Neural cell (in vitro differentiated cells): ENCODE results near the gene CLEC9A. TPM values are rescaled to one million over a fixed set of nuclear protein-coding genes. Genes with fewer than 3 reads are reported as not detected.

Experiments
- H2AFZ ChIP-seq: fragments of 200-600, 300-800 bp; sonication (generic), shearing (Covaris generic); 2 replicates; pipeline ENCODE4 v1.6.0; 2014; ENCODE audit warnings: low read depth, mild to moderate bottlenecking, antibody characterized with exemption, low read length, moderate library complexity
- H3F3A ChIP-seq: fragments of 200-600 bp; shearing (Covaris generic); 2 replicates; pipeline ENCODE4 v1.6.1; 2016; ENCODE audit warnings: mild to moderate bottlenecking, moderate library complexity, mixed read lengths, antibody characterized with exemption, low read length; ENCODE audit not compliant: insufficient read depth, poor library complexity, severe bottlenecking
- H3K27ac ChIP-seq: fragments of 200-600, 300-800 bp; sonication (generic), shearing (Covaris generic); 2 replicates; pipeline ENCODE4 v1.5.1; 2014; ENCODE audit warnings: mild to moderate bottlenecking, low read length, moderate library complexity
- H3K27me3 ChIP-seq: fragments of 300-800, 200-600 bp; sonication (generic), shearing (Covaris generic); 2 replicates; pipeline ENCODE4 v1.6.0; 2014; ENCODE audit warnings: mild to moderate bottlenecking, low read depth, low read length, moderate library complexity; ENCODE audit not compliant: insufficient read depth
- H3K36me3 ChIP-seq: fragments of 300-800, 200-600 bp; sonication (generic), shearing (Covaris generic); 2 replicates; pipeline ENCODE4 v1.5.1; 2014; ENCODE audit warnings: mild to moderate bottlenecking, antibody characterized with exemption, low read length, moderate library complexity; ENCODE audit not compliant: insufficient read depth
- H3K4me2 ChIP-seq: fragments of 300-800, 200-600 bp; sonication (generic), shearing (Covaris generic); 2 replicates; pipeline ENCODE4 v1.6.0; 2014; ENCODE audit warnings: mild to moderate bottlenecking, low read length
- H3K4me3 ChIP-seq: fragments of 300-800, 200-600 bp; sonication (generic), shearing (Covaris generic); 2 replicates; pipeline ENCODE4 v1.5.1; 2014; ENCODE audit warnings: mild to moderate bottlenecking, low read length, moderate library complexity
- H3K79me2 ChIP-seq: fragments of 200-600 bp; shearing (Covaris generic); replicated peaks from 2 replicates; pipeline ENCODE4 v1.6.0; 2014; ENCODE audit warnings: mild to moderate bottlenecking, low read length, moderate library complexity; ENCODE audit not compliant: insufficient read depth
- H3K9ac ChIP-seq: fragments of 300-800, 200-600 bp; sonication (generic), shearing (Covaris generic); 2 replicates; pipeline ENCODE4 v1.6.1; 2016; ENCODE audit warnings: mild to moderate bottlenecking, low read length, mixed read lengths
- H3K9me2 ChIP-seq: fragments of 200-600 bp; shearing (Covaris generic); 2 replicates; pipeline ENCODE4 v1.6.1; 2016; ENCODE audit warnings: mild to moderate bottlenecking, low read length, mixed read lengths; ENCODE audit not compliant: insufficient read depth
- H3K9me3 ChIP-seq: fragments of 200-600, 300-800 bp; sonication (generic), shearing (Covaris generic); 2 replicates; pipeline ENCODE4 v1.6.1; 2016; ENCODE audit warnings: mild to moderate bottlenecking, mixed run types, low read length, moderate library complexity, mixed read lengths
- H4K20me1 ChIP-seq: fragments of 200-600 bp; shearing (Covaris generic); 2 replicates; pipeline ENCODE4 v1.6.1; 2016; ENCODE audit warnings: mild to moderate bottlenecking, mixed run types; ENCODE audit not compliant: insufficient read depth
- EP300 ChIP-seq: fragments of 450-650 bp; conservative IDR thresholded peaks from 2 replicates; pipeline ENCODE4 v1.6.1; 2014; ENCODE audit warnings: antibody characterized with exemption, mild to moderate bottlenecking, moderate library complexity; ENCODE audit not compliant: poor library complexity, severe bottlenecking
- EZH2 ChIP-seq: fragments of 200-600, 300-800 bp; shearing (Covaris generic), sonication (generic); IDR thresholded peaks from 2 replicates; pipeline ENCODE4 v1.6.1; 2014; ENCODE audit warnings: antibody characterized with exemption, low read length, borderline replicate concordance, mild to moderate bottlenecking; ENCODE audit not compliant: insufficient read depth, poor library complexity, severe bottlenecking
- MXI1 ChIP-seq: fragments of 450-650 bp; conservative IDR thresholded peaks from 2 replicates; pipeline ENCODE4 v1.6.1; 2014; ENCODE audit warnings: antibody characterized with exemption, mild to moderate bottlenecking; ENCODE audit not compliant: poor library complexity, severe bottlenecking
- POLR2AphosphoS5 ChIP-seq: IDR thresholded peaks from 2 replicates; pipeline ENCODE4 v1.6.1; 2012
- RAD21 ChIP-seq: fragments of 450-650 bp; conservative IDR thresholded peaks from 2 replicates; pipeline ENCODE4 v1.6.1; 2014; ENCODE audit warnings: antibody characterized with exemption, mild to moderate bottlenecking, moderate library complexity
- SMC3 ChIP-seq: fragments of 450-650 bp; conservative IDR thresholded peaks from 2 replicates; pipeline ENCODE4 v1.6.1; 2014; ENCODE audit warnings: antibody characterized with exemption, mild to moderate bottlenecking, moderate library complexity; ENCODE audit not compliant: poor library complexity
- TAF1 ChIP-seq: IDR thresholded peaks from 2 replicates; pipeline ENCODE4 v1.6.1; 2012; ENCODE audit warnings: low read depth
- polyA plus RNA-seq: library from polyadenylated mRNA; depleted of rRNA; stranded (reverse); fragments of >200 nt; gene quantifications from 2 replicates; pipeline ENCODE4 v1.2.3, GENCODE V29; 2014
- TF ChIP-seq, protein P1 (sequence below): fragments of 450-650 bp; IDR thresholded peaks from 2 replicates; pipeline ENCODE4 v1.5.1; 2014; ENCODE audit warnings: antibody characterized with exemption, mild to moderate bottlenecking, moderate library complexity; ENCODE audit not compliant: poor library complexity, severe bottlenecking
- TF ChIP-seq, protein P2 (sequence below): IDR thresholded peaks from 2 replicates; pipeline ENCODE4 v1.6.1; 2012; ENCODE audit warnings: borderline replicate concordance

Gene CLEC9A
- polyA plus RNA-seq, 1 donor from 2014 or later = not detected

DNA sequence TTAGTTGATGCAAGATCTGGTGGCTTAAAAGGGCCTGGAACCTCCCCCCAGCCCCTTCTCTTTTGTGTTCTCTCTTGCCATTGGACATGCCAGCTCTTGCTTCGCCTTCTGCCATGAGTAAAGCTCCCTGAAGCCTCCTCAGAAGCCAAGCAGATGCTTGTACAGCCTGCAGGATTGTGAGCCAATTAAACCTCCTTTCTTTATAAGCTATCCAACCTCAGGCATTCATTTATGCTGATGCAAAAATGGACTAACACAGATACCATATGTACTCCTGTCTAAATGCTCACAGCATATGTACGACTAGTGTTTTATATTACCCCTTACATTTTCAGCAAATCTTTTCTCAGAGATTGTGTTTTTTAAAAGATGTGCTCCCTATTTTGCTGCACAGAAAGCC is 41.6 kb downstream of the CLEC9A start:
- Histone ChIP-seq H4K20me1 (no peaks in the 10 kb centered on the region), H3K27me3 (no peaks in the 10 kb centered on the region), H3K79me2 (no peaks in the 10 kb centered on the region), H3F3A (no peaks in the 10 kb centered on the region), H3K9me2 (no peaks in the 10 kb centered on the region), H2AFZ (no peak overlapping the region), H3K4me3 (no peak overlapping the region), H3K9ac (no peak overlapping the region), H3K4me2 (no peak overlapping the region), H3K27ac (no peak overlapping the region), H3K36me3 (no peaks in the 10 kb centered on the region), H3K9me3 (no peaks in the 10 kb centered on the region)
- no peak for TF ChIP-seq TAF1
- no peak for TF ChIP-seq SMC3
- TF ChIP-seq, protein P1, sequence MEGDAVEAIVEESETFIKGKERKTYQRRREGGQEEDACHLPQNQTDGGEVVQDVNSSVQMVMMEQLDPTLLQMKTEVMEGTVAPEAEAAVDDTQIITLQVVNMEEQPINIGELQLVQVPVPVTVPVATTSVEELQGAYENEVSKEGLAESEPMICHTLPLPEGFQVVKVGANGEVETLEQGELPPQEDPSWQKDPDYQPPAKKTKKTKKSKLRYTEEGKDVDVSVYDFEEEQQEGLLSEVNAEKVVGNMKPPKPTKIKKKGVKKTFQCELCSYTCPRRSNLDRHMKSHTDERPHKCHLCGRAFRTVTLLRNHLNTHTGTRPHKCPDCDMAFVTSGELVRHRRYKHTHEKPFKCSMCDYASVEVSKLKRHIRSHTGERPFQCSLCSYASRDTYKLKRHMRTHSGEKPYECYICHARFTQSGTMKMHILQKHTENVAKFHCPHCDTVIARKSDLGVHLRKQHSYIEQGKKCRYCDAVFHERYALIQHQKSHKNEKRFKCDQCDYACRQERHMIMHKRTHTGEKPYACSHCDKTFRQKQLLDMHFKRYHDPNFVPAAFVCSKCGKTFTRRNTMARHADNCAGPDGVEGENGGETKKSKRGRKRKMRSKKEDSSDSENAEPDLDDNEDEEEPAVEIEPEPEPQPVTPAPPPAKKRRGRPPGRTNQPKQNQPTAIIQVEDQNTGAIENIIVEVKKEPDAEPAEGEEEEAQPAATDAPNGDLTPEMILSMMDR = no peak
- TF ChIP-seq EP300 = no peak
- TF ChIP-seq MXI1 = no peak
- no peak for TF ChIP-seq EZH2
- TF ChIP-seq RAD21 = no peak
- no peak for TF ChIP-seq POLR2AphosphoS5
- TF ChIP-seq, protein P2, sequence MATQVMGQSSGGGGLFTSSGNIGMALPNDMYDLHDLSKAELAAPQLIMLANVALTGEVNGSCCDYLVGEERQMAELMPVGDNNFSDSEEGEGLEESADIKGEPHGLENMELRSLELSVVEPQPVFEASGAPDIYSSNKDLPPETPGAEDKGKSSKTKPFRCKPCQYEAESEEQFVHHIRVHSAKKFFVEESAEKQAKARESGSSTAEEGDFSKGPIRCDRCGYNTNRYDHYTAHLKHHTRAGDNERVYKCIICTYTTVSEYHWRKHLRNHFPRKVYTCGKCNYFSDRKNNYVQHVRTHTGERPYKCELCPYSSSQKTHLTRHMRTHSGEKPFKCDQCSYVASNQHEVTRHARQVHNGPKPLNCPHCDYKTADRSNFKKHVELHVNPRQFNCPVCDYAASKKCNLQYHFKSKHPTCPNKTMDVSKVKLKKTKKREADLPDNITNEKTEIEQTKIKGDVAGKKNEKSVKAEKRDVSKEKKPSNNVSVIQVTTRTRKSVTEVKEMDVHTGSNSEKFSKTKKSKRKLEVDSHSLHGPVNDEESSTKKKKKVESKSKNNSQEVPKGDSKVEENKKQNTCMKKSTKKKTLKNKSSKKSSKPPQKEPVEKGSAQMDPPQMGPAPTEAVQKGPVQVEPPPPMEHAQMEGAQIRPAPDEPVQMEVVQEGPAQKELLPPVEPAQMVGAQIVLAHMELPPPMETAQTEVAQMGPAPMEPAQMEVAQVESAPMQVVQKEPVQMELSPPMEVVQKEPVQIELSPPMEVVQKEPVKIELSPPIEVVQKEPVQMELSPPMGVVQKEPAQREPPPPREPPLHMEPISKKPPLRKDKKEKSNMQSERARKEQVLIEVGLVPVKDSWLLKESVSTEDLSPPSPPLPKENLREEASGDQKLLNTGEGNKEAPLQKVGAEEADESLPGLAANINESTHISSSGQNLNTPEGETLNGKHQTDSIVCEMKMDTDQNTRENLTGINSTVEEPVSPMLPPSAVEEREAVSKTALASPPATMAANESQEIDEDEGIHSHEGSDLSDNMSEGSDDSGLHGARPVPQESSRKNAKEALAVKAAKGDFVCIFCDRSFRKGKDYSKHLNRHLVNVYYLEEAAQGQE = no peak

DNA sequence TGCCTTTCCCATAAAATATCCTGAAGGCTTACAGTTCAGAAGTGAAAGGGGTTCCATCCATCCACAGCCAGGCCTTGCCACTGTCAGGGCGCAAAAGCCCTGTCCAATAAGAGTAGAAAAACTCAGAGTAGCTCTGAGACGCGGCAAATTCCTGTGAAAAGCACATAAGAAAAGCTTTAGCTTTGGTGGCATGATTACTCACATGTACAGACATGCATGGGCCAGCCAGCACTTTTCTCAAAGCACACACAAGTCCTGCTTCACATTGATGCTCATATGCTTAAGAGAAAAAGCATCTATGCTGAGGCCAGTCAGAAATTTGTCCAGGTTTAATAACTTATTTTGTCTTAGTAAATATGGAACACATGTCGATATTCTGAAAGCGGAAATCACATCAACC is 42.8 kb downstream of the CLEC9A start:
- Histone ChIP-seq H3K9ac (no peak overlapping the region), H3F3A (no peaks in the 10 kb centered on the region), H3K27ac (no peak overlapping the region), H3K36me3 (no peaks in the 10 kb centered on the region), H3K9me3 (no peaks in the 10 kb centered on the region), H4K20me1 (no peaks in the 10 kb centered on the region), H3K4me3 (no peak overlapping the region), H3K4me2 (no peak overlapping the region), H3K9me2 (no peaks in the 10 kb centered on the region), H3K27me3 (no peaks in the 10 kb centered on the region), H3K79me2 (no peaks in the 10 kb centered on the region), H2AFZ (no peak overlapping the region)
- TF ChIP-seq, protein P2 = no peak
- TF ChIP-seq POLR2AphosphoS5 (no peak), MXI1 (no peak), TAF1 (no peak), EZH2 (no peak), EP300 (no peak), RAD21 (no peak), SMC3 (no peak)
- TF ChIP-seq, protein P1 = no peak
